Inflammatory macrophage (primary cell): ENCODE measurements around the gene AKAP11.

Experiments
- DNase-seq, 2 donors: peaks; one replicate each; pipeline ENCODE4 v3.0.0-alpha.2; 2020 to 2022

AKAP11 gene

GRCh38 chr13:42272804-42273175 lies 838 bp downstream of the AKAP11 start:
- DNase-seq = peak; percentile 3 to 9

GRCh38 chr13:42274386-42275097 lies 2.6 kb downstream of the AKAP11 start:
- DNase-seq = no peak

- DNase-seq = peak; percentile 78 to 84
Measured at GRCh38 chr13:42275098-42275471, 3.1 kb downstream of the AKAP11 start.

GRCh38 chr13:42275506-42275905 lies 3.6 kb downstream of the AKAP11 start:
- DNase-seq = no peak

- no peak for DNase-seq
Measured at GRCh38 chr13:42276683-42277082, 4.7 kb downstream of the AKAP11 start.

GRCh38 chr13:42277618-42278276 lies 5.8 kb downstream of the AKAP11 start:
- peak in 1 of 2 donors; percentile 3 for DNase-seq

GRCh38 chr13:42279080-42279479 lies 7.1 kb downstream of the AKAP11 start:
- DNase-seq = peak; percentile 52 to 63

GRCh38 chr13:42279986-42280385 lies 8.0 kb downstream of the AKAP11 start:
- no peak for DNase-seq

GRCh38 chr13:42280537-42280936 lies 8.6 kb downstream of the AKAP11 start:
- no peak for DNase-seq

GRCh38 chr13:42283574-42283973 lies 11.6 kb downstream of the AKAP11 start:
- no peak for DNase-seq

- DNase-seq = no peak
Measured at GRCh38 chr13:42284068-42284467, 12.1 kb downstream of the AKAP11 start.

- no peak for DNase-seq
Measured at GRCh38 chr13:42298392-42298791, 26.4 kb downstream of the AKAP11 start.

GRCh38 chr13:42305503-42305902 lies 33.6 kb downstream of the AKAP11 start:
- no peak for DNase-seq

- no peak for DNase-seq
Measured at GRCh38 chr13:42307461-42307860, 35.5 kb downstream of the AKAP11 start.

- DNase-seq = no peak
Measured at GRCh38 chr13:42312817-42313431, 41.0 kb downstream of the AKAP11 start.

GRCh38 chr13:42318570-42318969 lies 46.6 kb downstream of the AKAP11 start:
- DNase-seq = no peak

GRCh38 chr13:42320375-42320787 lies 48.4 kb downstream of the AKAP11 start:
- no peak for DNase-seq

- no peak for DNase-seq
Measured at GRCh38 chr13:42322806-42323205, 50.9 kb downstream of the AKAP11 start.

GRCh38 chr13:42324704-42325103 lies 52.8 kb downstream of the AKAP11 start:
- no peak for DNase-seq

- no peak for DNase-seq
Measured at GRCh38 chr13:42327725-42328124, 55.8 kb downstream of the AKAP11 start.

GRCh38 chr13:42328672-42329071 lies 56.7 kb downstream of the AKAP11 start:
- peak in 1 of 2 donors; percentile 29 for DNase-seq

- DNase-seq = no peak
Measured at GRCh38 chr13:42329239-42329638, 57.3 kb downstream of the AKAP11 start.

GRCh38 chr13:42331009-42331408 lies 59.1 kb downstream of the AKAP11 start:
- DNase-seq = no peak
